A673 (cell line): ENCODE data around the gene FASN. TPM values are rescaled to one million over a fixed set of nuclear protein-coding genes. Genes with fewer than 3 reads are reported as not detected.

Experiments used
- BruUV-seq: library from RNA; stranded (reverse); fragments of 400-500 nt; replicated peaks from 2 replicates; lab custom pipeline; 2021; lab: Mats Ljungman, UMichigan
- CTCF ChIA-PET: fragments of 300-600 bp; sonication (Branson Sonifier 250); formaldehyde crosslinking; loops from one replicate; lab custom pipeline; 2022; ENCODE audit warnings: antibody characterized with exemption; lab: Charles Lee
- POLR2A ChIA-PET: fragments of 300-600 bp; sonication (Branson Sonifier 250); formaldehyde crosslinking; loops from one replicate; lab custom pipeline; 2022; ENCODE audit warnings: antibody characterized with exemption; ENCODE audit not compliant: low non-redundant PET; lab: Charles Lee
- DNase-seq: peaks from one replicate; pipeline ENCODE4 v3.0.0-alpha.2; 2015; ENCODE audit warnings: low spot score
- H3K27ac ChIP-seq: fragments of 200-600 bp; sonication (generic); 2 replicates; pipeline ENCODE4 v1.5.1; 2016; ENCODE audit warnings: mixed run types, low read depth, mild to moderate bottlenecking, mixed read lengths, antibody characterized with exemption, low read length; ENCODE audit not compliant: poor library complexity, severe bottlenecking
- H3K27me3 ChIP-seq: fragments of 200-600 bp; sonication (generic); replicated peaks from 2 replicates; pipeline ENCODE4 v1.6.1; 2017; ENCODE audit warnings: mixed run types, low read depth, mild to moderate bottlenecking, mixed read lengths, antibody characterized with exemption, low read length; ENCODE audit not compliant: insufficient read depth, poor library complexity
- H3K36me3 ChIP-seq: fragments of 200-600 bp; sonication (generic); 2 replicates; pipeline ENCODE4 v1.6.1; 2016; ENCODE audit warnings: mixed run types, mild to moderate bottlenecking, mixed read lengths, antibody characterized with exemption, low read length; ENCODE audit not compliant: insufficient read depth, poor library complexity, severe bottlenecking
- H3K4me1 ChIP-seq: fragments of 200-600 bp; sonication (generic); 2 replicates; pipeline ENCODE4 v1.6.1; 2017; ENCODE audit warnings: mixed run types, mild to moderate bottlenecking, mixed read lengths, antibody characterized with exemption, low read length; ENCODE audit not compliant: insufficient read depth, poor library complexity, severe bottlenecking
- H3K4me3 ChIP-seq: fragments of 200-600 bp; sonication (generic); 2 replicates; pipeline ENCODE4 v1.5.1; 2016; ENCODE audit warnings: low read depth, mixed run types, mild to moderate bottlenecking, mixed read lengths, low read length; ENCODE audit not compliant: poor library complexity, severe bottlenecking
- H3K9me3 ChIP-seq: fragments of 200-600 bp; sonication (generic); 2 replicates; pipeline ENCODE4 v1.6.1; 2016; ENCODE audit warnings: mixed run types, low read depth, mild to moderate bottlenecking, mixed read lengths, antibody characterized with exemption, low read length; ENCODE audit not compliant: poor library complexity, severe bottlenecking
- EZH2 ChIP-seq: fragments of 200-600 bp; sonication (generic); IDR thresholded peaks from 2 replicates; pipeline ENCODE4 v1.6.1; 2017; ENCODE audit warnings: borderline replicate concordance, low read depth, mild to moderate bottlenecking, mixed read lengths, antibody characterized with exemption, low read length; ENCODE audit not compliant: poor library complexity, severe bottlenecking
- intact Hi-C: fragments of 100-400 bp; cut with micrococcal nuclease; formaldehyde crosslinking; loops from one replicate; pipeline ENCODE4 v1.10.0; 2022; ENCODE audit not compliant: unreplicated experiment
- total RNA-seq: library from RNA; stranded (reverse); gene quantifications from 2 replicates; pipeline ENCODE4 v1.2.3, GENCODE V29; 2021
- TF ChIP-seq, protein P1 (sequence below): fragments of 300-800, 200-600 bp; sonication (generic); conservative IDR thresholded peaks from 2 replicates; pipeline ENCODE4 v1.5.1; 2017; ENCODE audit warnings: low read depth, mild to moderate bottlenecking, antibody characterized with exemption, low read length, moderate library complexity, mixed read lengths

The FASN gene
- total RNA-seq, 1 experiment from 2014 or later: 591 TPM

DNA sequence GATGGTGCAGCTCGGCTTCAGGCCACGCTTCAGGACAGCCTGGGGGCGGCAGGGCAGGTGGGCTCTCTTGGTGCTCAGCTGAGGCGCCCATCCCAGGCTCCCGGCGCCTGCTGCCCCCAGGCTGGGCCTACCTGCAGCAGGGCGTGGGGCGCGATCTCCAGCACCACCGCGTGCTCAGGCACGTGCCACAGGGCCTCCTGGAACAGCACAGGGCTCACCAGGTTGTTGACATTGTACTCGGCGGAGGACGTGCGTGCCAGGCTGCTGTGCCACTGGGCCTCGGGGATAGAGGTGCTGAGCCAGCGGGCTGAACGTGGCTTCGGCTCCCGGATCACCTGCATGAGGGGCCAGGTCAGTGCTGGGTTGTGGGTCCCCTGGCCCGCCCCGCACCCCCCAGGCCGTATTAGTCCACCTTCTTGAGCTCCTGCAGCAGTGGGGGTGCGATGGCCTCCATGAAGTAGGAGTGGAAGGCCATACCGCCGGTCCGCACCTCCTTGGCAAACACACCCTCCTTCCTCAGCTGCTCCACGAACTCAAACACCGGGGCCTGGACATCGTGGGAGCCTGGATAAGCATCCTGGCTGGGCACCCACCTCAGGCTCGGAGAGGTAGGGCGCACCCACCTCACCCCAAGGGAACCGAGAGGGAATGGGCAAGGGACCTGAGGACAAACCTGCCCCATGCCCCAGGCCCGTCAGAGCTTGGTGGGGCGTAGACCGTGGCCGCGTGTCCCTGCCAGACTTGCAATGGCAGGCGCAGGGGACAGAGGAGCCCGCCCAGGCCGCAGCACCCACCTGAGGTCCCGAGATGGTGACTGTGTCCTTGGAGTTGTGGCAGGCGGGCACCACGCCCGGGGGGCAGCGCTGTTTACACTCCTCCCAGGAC lies 9.0 kb downstream of the FASN start:
- Histone ChIP-seq H3K4me1 (no peaks in the 10 kb centered on the region), H3K27me3 (no peaks in the 10 kb centered on the region), H3K27ac (no peak overlapping the region), H3K9me3 (no peaks in the 10 kb centered on the region), H3K36me3 (peaks cover 99% of the 10 kb centered on the region), H3K4me3 (no peak overlapping the region)
- intact Hi-C loops: no loop called here
- TF ChIP-seq EZH2: no peak
- TF ChIP-seq, protein P1, sequence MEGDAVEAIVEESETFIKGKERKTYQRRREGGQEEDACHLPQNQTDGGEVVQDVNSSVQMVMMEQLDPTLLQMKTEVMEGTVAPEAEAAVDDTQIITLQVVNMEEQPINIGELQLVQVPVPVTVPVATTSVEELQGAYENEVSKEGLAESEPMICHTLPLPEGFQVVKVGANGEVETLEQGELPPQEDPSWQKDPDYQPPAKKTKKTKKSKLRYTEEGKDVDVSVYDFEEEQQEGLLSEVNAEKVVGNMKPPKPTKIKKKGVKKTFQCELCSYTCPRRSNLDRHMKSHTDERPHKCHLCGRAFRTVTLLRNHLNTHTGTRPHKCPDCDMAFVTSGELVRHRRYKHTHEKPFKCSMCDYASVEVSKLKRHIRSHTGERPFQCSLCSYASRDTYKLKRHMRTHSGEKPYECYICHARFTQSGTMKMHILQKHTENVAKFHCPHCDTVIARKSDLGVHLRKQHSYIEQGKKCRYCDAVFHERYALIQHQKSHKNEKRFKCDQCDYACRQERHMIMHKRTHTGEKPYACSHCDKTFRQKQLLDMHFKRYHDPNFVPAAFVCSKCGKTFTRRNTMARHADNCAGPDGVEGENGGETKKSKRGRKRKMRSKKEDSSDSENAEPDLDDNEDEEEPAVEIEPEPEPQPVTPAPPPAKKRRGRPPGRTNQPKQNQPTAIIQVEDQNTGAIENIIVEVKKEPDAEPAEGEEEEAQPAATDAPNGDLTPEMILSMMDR: no peak
- DNase-seq: no peak
- ChIA-PET CTCF (no interaction called here), POLR2A (no interaction called here)
- BruUV-seq: no TSS peak

DNA sequence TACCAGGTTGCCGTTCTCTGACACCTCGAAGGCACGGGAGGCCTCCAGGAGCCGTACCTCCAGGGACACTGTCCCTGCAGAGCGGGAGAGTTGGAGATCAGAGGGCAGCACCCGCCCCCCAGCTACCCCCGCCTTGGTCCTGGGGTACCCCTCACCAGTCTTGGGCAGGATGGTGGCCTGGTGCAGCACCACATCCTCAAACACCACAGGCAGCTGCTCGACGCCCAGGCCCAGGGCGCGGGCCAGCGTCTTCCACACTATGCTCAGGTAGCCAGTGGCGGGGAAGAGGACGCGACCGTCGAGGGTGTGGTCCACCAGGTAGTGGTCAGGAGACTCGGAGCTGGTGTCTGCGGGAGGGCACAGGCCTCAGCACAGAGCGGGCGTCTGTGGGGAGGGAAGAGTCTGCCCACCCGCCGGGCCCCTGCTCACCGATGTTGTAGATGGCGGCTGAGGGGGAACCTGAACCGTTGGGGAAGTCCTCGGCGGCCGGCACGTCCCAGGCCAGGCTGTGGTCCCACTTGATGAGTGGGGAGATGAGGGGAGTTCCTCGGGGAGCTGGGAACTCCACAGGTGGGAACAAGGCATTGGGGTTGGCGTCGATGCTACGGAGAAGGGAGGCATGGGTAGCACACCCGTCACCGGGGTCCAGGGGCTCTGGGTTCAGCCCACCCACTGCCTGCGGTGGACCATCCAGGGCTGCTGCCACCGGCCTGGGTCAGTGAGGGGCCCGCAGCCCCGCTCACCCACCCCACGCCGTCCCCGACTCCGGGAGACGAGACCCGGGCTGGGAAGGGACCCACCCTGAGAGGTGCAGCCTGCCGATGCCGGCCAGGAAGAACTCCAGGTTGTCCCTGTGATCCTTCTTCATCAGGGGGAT lies 9.8 kb downstream of the FASN start:
- CTCF ChIA-PET: no interaction called here
- Histone ChIP-seq H3K27me3 (no peaks in the 10 kb centered on the region), H3K4me1 (no peaks in the 10 kb centered on the region), H3K36me3 (peaks cover 100% of the 10 kb centered on the region), H3K4me3 (no peak overlapping the region), H3K9me3 (no peaks in the 10 kb centered on the region), H3K27ac (no peak overlapping the region)
- intact Hi-C loops: no loop called here
- POLR2A ChIA-PET: no interaction called here
- TF ChIP-seq, protein P1: no peak
- TF ChIP-seq EZH2: no peak
- DNase-seq: no peak
- BruUV-seq: TSS peak; percentile 21

GRCh38 chr17:82086941-82087906 lies 10.8 kb downstream of the FASN start:
- BruUV-seq: no TSS peak
- no peaks in the 10 kb centered on the region for H3K27me3 ChIP-seq
- H3K9me3 ChIP-seq: no peaks in the 10 kb centered on the region
- intact Hi-C loops: no loop called here
- no peaks in the 10 kb centered on the region for H3K4me1 ChIP-seq
- no peak for DNase-seq
- H3K36me3 ChIP-seq: peaks cover 100% of the 10 kb centered on the region
- TF ChIP-seq, protein P1: no peak
- TF ChIP-seq EZH2: no peak
- POLR2A ChIA-PET: no interaction called here
- H3K27ac ChIP-seq: no peak overlapping the region
- CTCF ChIA-PET: no interaction called here
- H3K4me3 ChIP-seq: no peak overlapping the region
